BE2C (cell line): ENCODE results near the gene RNF169.

ENCODE experiments used
- DNase-seq: peaks from one replicate; pipeline ENCODE4 v3.0.0-alpha.2; 2020
- H3K27me3 ChIP-seq: fragments of 250-450 bp; sonication (Bioruptor Pico); 2 replicates; pipeline ENCODE4 v1.5.1; 2020; ENCODE audit warnings: mild to moderate bottlenecking
- H3K36me3 ChIP-seq: fragments of 250-450 bp; sonication (Bioruptor Pico); 2 replicates; pipeline ENCODE4 v1.5.1; 2020; ENCODE audit warnings: mild to moderate bottlenecking
- H3K4me1 ChIP-seq: fragments of 250-450 bp; sonication (Bioruptor Pico); 2 replicates; pipeline ENCODE4 v1.5.1; 2020
- H3K4me3 ChIP-seq: 2 replicates; pipeline ENCODE4 v1.5.1; 2011; ENCODE audit warnings: low read depth, low read length
- H3K9me3 ChIP-seq: fragments of 250-450 bp; sonication (Bioruptor Pico); 2 replicates; pipeline ENCODE4 v1.5.1; 2020
- TF ChIP-seq, protein P1 (sequence below): IDR thresholded peaks from 2 replicates; pipeline ENCODE4 v1.5.1; 2012; ENCODE audit warnings: mild to moderate bottlenecking, low read depth, low read length

RNF169 gene

DNA sequence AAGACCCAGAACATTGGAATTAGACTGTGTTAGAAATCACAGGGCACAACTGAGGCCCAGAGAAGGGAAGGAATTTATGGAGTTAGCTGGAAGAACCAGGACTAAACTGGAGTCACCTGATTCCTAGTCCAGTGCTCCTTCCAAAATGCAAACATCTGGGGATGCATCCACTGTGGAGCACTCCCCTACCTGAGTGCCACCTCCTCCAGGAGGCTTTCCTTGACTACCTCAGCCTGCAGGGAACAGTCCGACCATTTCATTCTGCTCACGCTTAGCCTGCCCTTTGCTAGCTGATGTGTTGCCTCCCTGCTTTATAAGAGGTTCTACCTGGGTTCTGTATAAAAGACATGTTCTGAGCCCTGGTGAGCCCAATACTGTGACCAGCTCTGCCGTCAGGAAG, 41.5 kb upstream of the RNF169 start:
- Histone ChIP-seq H3K4me3 (no peak overlapping the region), H3K27me3 (no peaks in the 10 kb centered on the region), H3K4me1 (peaks cover 7% of the 10 kb centered on the region), H3K36me3 (no peaks in the 10 kb centered on the region), H3K9me3 (no peaks in the 10 kb centered on the region)
- no peak for DNase-seq
- TF ChIP-seq, protein P1, sequence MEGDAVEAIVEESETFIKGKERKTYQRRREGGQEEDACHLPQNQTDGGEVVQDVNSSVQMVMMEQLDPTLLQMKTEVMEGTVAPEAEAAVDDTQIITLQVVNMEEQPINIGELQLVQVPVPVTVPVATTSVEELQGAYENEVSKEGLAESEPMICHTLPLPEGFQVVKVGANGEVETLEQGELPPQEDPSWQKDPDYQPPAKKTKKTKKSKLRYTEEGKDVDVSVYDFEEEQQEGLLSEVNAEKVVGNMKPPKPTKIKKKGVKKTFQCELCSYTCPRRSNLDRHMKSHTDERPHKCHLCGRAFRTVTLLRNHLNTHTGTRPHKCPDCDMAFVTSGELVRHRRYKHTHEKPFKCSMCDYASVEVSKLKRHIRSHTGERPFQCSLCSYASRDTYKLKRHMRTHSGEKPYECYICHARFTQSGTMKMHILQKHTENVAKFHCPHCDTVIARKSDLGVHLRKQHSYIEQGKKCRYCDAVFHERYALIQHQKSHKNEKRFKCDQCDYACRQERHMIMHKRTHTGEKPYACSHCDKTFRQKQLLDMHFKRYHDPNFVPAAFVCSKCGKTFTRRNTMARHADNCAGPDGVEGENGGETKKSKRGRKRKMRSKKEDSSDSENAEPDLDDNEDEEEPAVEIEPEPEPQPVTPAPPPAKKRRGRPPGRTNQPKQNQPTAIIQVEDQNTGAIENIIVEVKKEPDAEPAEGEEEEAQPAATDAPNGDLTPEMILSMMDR = no peak

DNA sequence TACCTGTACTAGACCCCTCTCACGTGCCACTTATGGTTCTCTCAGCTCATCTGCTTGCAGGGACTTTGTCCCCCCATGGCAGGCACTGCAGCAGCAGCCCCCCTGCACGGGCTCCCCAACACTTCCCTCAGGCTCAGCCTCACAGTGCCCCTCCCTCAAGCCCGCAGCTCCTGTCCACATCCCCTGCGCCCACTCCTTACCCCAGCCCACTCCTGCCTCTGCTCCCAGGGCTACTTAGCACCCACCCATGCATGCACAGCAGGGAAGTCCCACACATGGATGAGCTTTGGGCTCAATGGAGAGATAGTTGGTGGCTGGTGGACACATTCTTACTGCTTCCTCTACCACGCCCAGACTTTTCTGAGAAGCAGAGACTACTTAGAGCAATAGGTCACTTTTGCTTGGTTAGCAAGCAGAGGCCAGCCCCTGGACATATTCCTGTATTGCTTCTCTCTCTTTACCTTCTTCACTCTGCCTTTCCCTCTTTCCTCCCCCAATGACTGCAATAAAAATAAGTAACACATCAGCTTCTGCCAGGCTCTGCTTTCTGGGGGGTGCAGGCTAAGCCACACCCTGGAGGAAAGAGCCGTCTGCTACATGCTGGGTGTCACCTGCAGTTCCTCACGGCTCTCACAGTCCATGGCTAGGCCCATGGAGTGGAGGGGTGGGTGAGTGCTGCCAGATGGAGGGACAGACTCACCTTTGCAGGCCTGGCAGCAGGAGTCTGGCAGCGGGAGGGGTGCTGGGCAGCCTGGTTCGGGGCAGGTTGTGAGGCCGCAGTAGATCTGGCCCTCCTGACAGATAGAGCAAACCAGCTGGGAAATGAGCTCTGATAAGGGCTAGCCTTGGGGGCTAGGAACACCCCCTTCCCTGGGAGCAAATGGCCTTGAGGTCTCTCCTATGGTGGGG, 40.8 kb upstream of the RNF169 start:
- H3K9me3 ChIP-seq = no peaks in the 10 kb centered on the region
- peaks cover 7% of the 10 kb centered on the region for H3K4me1 ChIP-seq
- TF ChIP-seq, protein P1 = no peak
- no peaks in the 10 kb centered on the region for H3K27me3 ChIP-seq
- no peak for DNase-seq
- no peaks in the 10 kb centered on the region for H3K36me3 ChIP-seq
- no peak overlapping the region for H3K4me3 ChIP-seq

DNA sequence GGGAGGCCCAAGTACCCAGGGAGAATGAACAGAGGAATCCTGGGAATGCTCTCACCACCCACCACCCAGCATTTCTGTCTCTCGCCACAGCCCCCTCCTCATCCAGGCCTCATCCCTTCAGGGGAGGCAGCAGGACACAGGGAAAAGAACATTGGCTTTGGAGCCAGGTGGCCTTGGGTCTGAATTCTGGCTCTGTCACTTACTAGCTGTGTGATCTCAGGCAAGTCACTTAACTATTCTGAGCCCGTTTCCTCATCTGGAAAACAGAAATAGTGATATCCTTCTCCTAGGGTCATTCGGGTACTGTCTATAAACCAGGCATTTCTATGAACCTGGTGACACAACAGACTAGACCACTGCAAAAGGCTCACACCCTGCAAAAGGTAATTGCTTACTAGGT, 39.5 kb upstream of the RNF169 start:
- peaks cover 7% of the 10 kb centered on the region for H3K4me1 ChIP-seq
- H3K9me3 ChIP-seq = no peaks in the 10 kb centered on the region
- no peaks in the 10 kb centered on the region for H3K36me3 ChIP-seq
- H3K4me3 ChIP-seq = no peak overlapping the region
- DNase-seq = no peak
- TF ChIP-seq, protein P1 = no peak
- H3K27me3 ChIP-seq = no peaks in the 10 kb centered on the region

DNA sequence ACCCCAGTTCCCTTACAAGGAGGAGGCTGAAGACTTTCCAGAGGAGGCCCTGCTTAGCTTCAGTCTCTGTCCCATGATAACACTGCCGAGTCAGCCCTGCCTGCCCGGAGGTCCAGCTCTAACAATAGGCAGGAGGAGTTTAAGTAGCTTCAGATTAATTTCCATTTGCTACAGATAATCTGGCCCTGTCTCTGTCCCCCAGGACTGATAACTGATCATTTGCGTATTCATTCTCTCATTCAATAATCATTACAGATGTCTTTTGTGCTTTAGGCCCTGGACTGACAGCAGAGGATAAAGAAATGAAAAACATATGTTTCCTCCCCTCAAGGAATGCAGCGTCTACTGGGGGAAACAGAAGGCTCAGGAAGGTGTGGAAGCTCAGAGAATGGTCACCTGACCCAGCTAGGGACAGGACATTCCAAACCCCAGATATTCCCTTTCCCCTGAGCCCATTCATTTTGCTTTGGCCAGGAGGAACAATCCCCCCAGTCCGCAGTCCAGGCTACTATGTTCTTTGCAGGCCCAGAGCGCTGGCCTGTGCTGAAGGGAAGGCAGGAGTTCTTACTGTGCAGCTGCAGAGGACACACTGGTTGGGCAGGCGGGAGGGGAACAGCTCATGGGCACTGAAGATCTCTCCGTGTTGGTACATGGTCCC, 38.2 kb upstream of the RNF169 start:
- H3K9me3 ChIP-seq = no peaks in the 10 kb centered on the region
- TF ChIP-seq, protein P1 = no peak
- peak; percentile 47 for DNase-seq
- no peaks in the 10 kb centered on the region for H3K36me3 ChIP-seq
- H3K27me3 ChIP-seq = no peaks in the 10 kb centered on the region
- no peak overlapping the region for H3K4me3 ChIP-seq
- peaks cover 7% of the 10 kb centered on the region for H3K4me1 ChIP-seq

DNA sequence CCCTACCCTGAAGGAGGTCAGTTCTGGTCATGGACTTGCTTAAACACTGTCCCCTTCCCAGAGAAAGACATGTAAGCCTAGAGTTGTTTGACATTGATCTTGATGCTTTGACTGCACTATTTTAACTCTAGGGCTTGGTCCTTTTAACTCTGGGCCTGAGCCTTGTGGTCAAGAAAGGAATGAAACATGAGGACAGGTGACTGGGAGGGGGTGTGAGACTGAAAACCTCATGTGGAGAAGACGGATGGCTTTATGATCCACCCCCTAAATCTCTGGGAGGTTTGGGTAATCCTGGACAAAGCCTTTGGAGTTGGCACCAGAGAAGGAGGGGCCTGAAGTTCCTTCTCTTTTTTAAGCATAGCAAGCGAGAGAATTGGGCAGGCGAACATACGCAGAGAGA, 35.0 kb upstream of the RNF169 start:
- no peaks in the 10 kb centered on the region for H3K9me3 ChIP-seq
- H3K27me3 ChIP-seq = no peaks in the 10 kb centered on the region
- no peak for DNase-seq
- peaks cover 7% of the 10 kb centered on the region for H3K4me1 ChIP-seq
- H3K4me3 ChIP-seq = no peak overlapping the region
- no peaks in the 10 kb centered on the region for H3K36me3 ChIP-seq
- TF ChIP-seq, protein P1 = no peak

DNA sequence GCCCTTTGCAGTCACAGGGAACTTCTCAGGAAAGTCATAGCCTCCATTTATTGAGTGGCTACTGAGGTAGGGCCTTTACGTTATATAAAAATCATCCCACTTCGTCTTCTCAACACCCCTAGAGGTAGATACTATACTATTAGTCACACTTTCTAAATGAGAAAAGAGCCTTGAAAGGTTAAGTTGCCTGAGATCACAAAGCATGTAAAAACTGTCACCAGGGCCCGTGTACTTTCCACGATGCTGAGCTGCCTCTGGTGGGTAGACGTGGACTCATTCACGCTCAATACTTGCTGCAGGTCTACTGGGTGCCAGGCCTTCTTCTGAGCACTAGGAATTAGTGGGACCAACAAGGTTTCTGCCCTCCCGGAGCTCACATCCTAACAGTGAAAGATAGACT, 33.7 kb upstream of the RNF169 start:
- H3K36me3 ChIP-seq = no peaks in the 10 kb centered on the region
- DNase-seq = no peak
- no peaks in the 10 kb centered on the region for H3K9me3 ChIP-seq
- no peak overlapping the region for H3K4me3 ChIP-seq
- TF ChIP-seq, protein P1 = no peak
- H3K27me3 ChIP-seq = no peaks in the 10 kb centered on the region
- peaks cover 5% of the 10 kb centered on the region; the same call in 1 of the 2 replicates for H3K4me1 ChIP-seq
